Effector memory CD4-positive, alpha-beta T cell (primary cell): ENCODE measurements around the gene RELN.

Experiments
- DNase-seq, 3 donors: peaks; one replicate each; pipeline ENCODE4 v3.0.0-alpha.2; 2020
- H3K27ac ChIP-seq: 2 replicates; pipeline ENCODE4 v1.7.0; 2013; ENCODE audit warnings: mild to moderate bottlenecking, low read length, moderate library complexity; ENCODE audit not compliant: insufficient read depth, poor library complexity, severe bottlenecking
- H3K27me3 ChIP-seq: replicated peaks from 2 replicates; pipeline ENCODE4 v1.7.0; 2013; ENCODE audit warnings: mild to moderate bottlenecking, low read length; ENCODE audit not compliant: insufficient read depth, control insufficient read depth, poor library complexity, severe bottlenecking
- H3K36me3 ChIP-seq: 2 replicates; pipeline ENCODE4 v1.7.0; 2013; ENCODE audit warnings: mild to moderate bottlenecking, low read length, moderate library complexity; ENCODE audit not compliant: control insufficient read depth, insufficient read depth
- H3K4me1 ChIP-seq: 2 replicates; pipeline ENCODE4 v1.7.0; 2013; ENCODE audit warnings: low read length, mild to moderate bottlenecking; ENCODE audit not compliant: control insufficient read depth, insufficient read depth, poor library complexity, severe bottlenecking
- H3K4me3 ChIP-seq: 2 replicates; pipeline ENCODE4 v1.7.0; 2013; ENCODE audit warnings: low read length, low read depth, mild to moderate bottlenecking; ENCODE audit not compliant: insufficient read depth, poor library complexity, severe bottlenecking
- H3K9me3 ChIP-seq: 2 replicates; pipeline ENCODE4 v1.7.0; 2013; ENCODE audit warnings: mild to moderate bottlenecking, low read length, moderate library complexity; ENCODE audit not compliant: control insufficient read depth

Gene RELN

GRCh38 chr7:103805346-103805745 is 184.1 kb downstream of the RELN start:
- Histone ChIP-seq H3K27me3 (no peaks in the 10 kb centered on the region), H3K27ac (no peak overlapping the region), H3K4me3 (no peak overlapping the region), H3K36me3 (no peaks in the 10 kb centered on the region), H3K4me1 (no peaks in the 10 kb centered on the region), H3K9me3 (no peaks in the 10 kb centered on the region)
- DNase-seq: no peak

GRCh38 chr7:103803631-103804030 is 185.8 kb downstream of the RELN start:
- no peaks in the 10 kb centered on the region for H3K9me3 ChIP-seq
- no peak for DNase-seq
- no peak overlapping the region for H3K27ac ChIP-seq

GRCh38 chr7:103799298-103799697 is 190.2 kb downstream of the RELN start:
- no peak for DNase-seq
- H3K4me1 ChIP-seq: no peaks in the 10 kb centered on the region
- H3K27ac ChIP-seq: no peak overlapping the region
- H3K36me3 ChIP-seq: no peaks in the 10 kb centered on the region
- H3K4me3 ChIP-seq: no peak overlapping the region
- no peaks in the 10 kb centered on the region for H3K27me3 ChIP-seq
- no peaks in the 10 kb centered on the region for H3K9me3 ChIP-seq

More at GRCh38 chr7:103803631-103804030, 185.8 kb downstream of the RELN start:
- Histone ChIP-seq H3K4me1 (no peaks in the 10 kb centered on the region), H3K36me3 (no peaks in the 10 kb centered on the region), H3K4me3 (no peak overlapping the region), H3K27me3 (no peaks in the 10 kb centered on the region)

- Histone ChIP-seq H3K9me3 (no peaks in the 10 kb centered on the region), H3K27me3 (no peaks in the 10 kb centered on the region), H3K4me1 (no peaks in the 10 kb centered on the region), H3K36me3 (no peaks in the 10 kb centered on the region), H3K4me3 (no peak overlapping the region), H3K27ac (no peak overlapping the region)
- no peak for DNase-seq
Measured at GRCh38 chr7:103797647-103798307, 191.7 kb downstream of the RELN start.

- no peak for DNase-seq
- Histone ChIP-seq H3K9me3 (no peaks in the 10 kb centered on the region), H3K4me1 (no peaks in the 10 kb centered on the region), H3K36me3 (no peaks in the 10 kb centered on the region), H3K27ac (no peak overlapping the region), H3K27me3 (no peaks in the 10 kb centered on the region), H3K4me3 (no peak overlapping the region)
Measured at GRCh38 chr7:103796327-103796962, 193.0 kb downstream of the RELN start.

- H3K27me3 ChIP-seq: no peaks in the 10 kb centered on the region
- DNase-seq: no peak
- no peaks in the 10 kb centered on the region for H3K4me1 ChIP-seq
- H3K27ac ChIP-seq: no peak overlapping the region
- H3K36me3 ChIP-seq: no peaks in the 10 kb centered on the region
- H3K9me3 ChIP-seq: no peaks in the 10 kb centered on the region
- no peak overlapping the region for H3K4me3 ChIP-seq
Measured at GRCh38 chr7:103795787-103796186, 193.7 kb downstream of the RELN start.

- no peaks in the 10 kb centered on the region for H3K4me1 ChIP-seq
- no peak overlapping the region for H3K27ac ChIP-seq
- H3K36me3 ChIP-seq: no peaks in the 10 kb centered on the region
- H3K9me3 ChIP-seq: no peaks in the 10 kb centered on the region
- no peak overlapping the region for H3K4me3 ChIP-seq
- no peaks in the 10 kb centered on the region for H3K27me3 ChIP-seq
- DNase-seq: no peak
Measured at GRCh38 chr7:103795107-103795506, 194.4 kb downstream of the RELN start.

GRCh38 chr7:103794424-103794823 is 195.0 kb downstream of the RELN start:
- Histone ChIP-seq H3K4me3 (no peak overlapping the region), H3K9me3 (no peaks in the 10 kb centered on the region), H3K27ac (no peak overlapping the region), H3K27me3 (no peaks in the 10 kb centered on the region), H3K36me3 (no peaks in the 10 kb centered on the region), H3K4me1 (no peaks in the 10 kb centered on the region)
- DNase-seq: no peak

GRCh38 chr7:103793614-103794013 is 195.8 kb downstream of the RELN start:
- H3K27ac ChIP-seq: no peak overlapping the region
- no peaks in the 10 kb centered on the region for H3K27me3 ChIP-seq
- no peak overlapping the region for H3K4me3 ChIP-seq

GRCh38 chr7:103791894-103792293 is 197.6 kb downstream of the RELN start:
- no peaks in the 10 kb centered on the region for H3K27me3 ChIP-seq

More at GRCh38 chr7:103793614-103794013, 195.8 kb downstream of the RELN start:
- Histone ChIP-seq H3K9me3 (no peaks in the 10 kb centered on the region), H3K36me3 (no peaks in the 10 kb centered on the region), H3K4me1 (no peaks in the 10 kb centered on the region)
- DNase-seq: no peak

More at GRCh38 chr7:103791894-103792293, 197.6 kb downstream of the RELN start:
- Histone ChIP-seq H3K36me3 (no peaks in the 10 kb centered on the region), H3K4me1 (no peaks in the 10 kb centered on the region), H3K9me3 (no peaks in the 10 kb centered on the region), H3K4me3 (no peak overlapping the region), H3K27ac (no peak overlapping the region)
- no peak for DNase-seq
